A549 (cell line): ENCODE data around the gene ARL8B.

Experiments
- EP300 ChIP-seq, 2 experiments: fragments of >200 bp; sonication (Bioruptor Twin); formaldehyde crosslinking; IDR thresholded peaks; 2 replicates in 1 of 2; 3 replicates in 1 of 2; pipeline ENCODE4 v1.6.1; 2016 to 2017
- JUN ChIP-seq, 2 experiments: fragments of >200 bp; sonication (Bioruptor Twin); formaldehyde crosslinking; IDR thresholded peaks; 2 replicates in 1 of 2; 3 replicates in 1 of 2; pipeline ENCODE4 v1.6.1; 2016 to 2017
- JUNB ChIP-seq: fragments of >200 bp; sonication (Bioruptor Twin); formaldehyde crosslinking; IDR thresholded peaks from 2 replicates; pipeline ENCODE4 v1.6.1; 2016
- KDM1A ChIP-seq: fragments of 200-600 bp; sonication (generic); IDR thresholded peaks from 2 replicates; pipeline ENCODE4 v1.6.1; 2016; ENCODE audit warnings: low read depth, mild to moderate bottlenecking
- KDM5A ChIP-seq: fragments of 200-600 bp; sonication (generic); IDR thresholded peaks from 2 replicates; pipeline ENCODE4 v1.6.1; 2016; ENCODE audit warnings: antibody characterized with exemption, mild to moderate bottlenecking
- MAZ ChIP-seq: fragments of 150-350 bp; IDR thresholded peaks from 2 replicates; pipeline ENCODE4 v1.6.1; 2014; ENCODE audit warnings: antibody characterized with exemption, low read depth, low read length, borderline replicate concordance
- POLR2A ChIP-seq: IDR thresholded peaks from 2 replicates; pipeline ENCODE4 v1.6.1; 2012; ENCODE audit warnings: mild to moderate bottlenecking, low read length
- RAD21 ChIP-seq, 2 experiments: fragments of >200 bp in 1 of 2; sonication (Bioruptor Twin) in 1 of 2; formaldehyde crosslinking in 1 of 2; IDR thresholded peaks in 1 of 2; conservative IDR thresholded peaks in 1 of 2; 2 replicates in 1 of 2; 3 replicates in 1 of 2; pipeline ENCODE4 v1.6.1; 2012 to 2018; ENCODE audit warnings: inconsistent platforms in 1 of 2
- TFCP2L1 ChIP-seq: fragments of 250-450 bp; sonication (Bioruptor Pico); IDR thresholded peaks from 2 replicates; pipeline ENCODE4 v1.5.0; 2021; ENCODE audit warnings: mild to moderate bottlenecking
- ZFP36 ChIP-seq: fragments of 450-650 bp; IDR thresholded peaks from 2 replicates; pipeline ENCODE4 v1.6.1; 2014; ENCODE audit warnings: borderline replicate concordance; ENCODE audit not compliant: partially characterized antibody
- TF ChIP-seq, protein P1 (sequence below): fragments of >200 bp; sonication (Bioruptor Twin); formaldehyde crosslinking; IDR thresholded peaks from 3 replicates; pipeline ENCODE4 v1.5.1; 2016
- TF ChIP-seq, protein P2 (sequence below): fragments of 200-600 bp; sonication (generic); IDR thresholded peaks from 2 replicates; pipeline ENCODE4 v1.6.1; 2016; ENCODE audit warnings: antibody characterized with exemption, mild to moderate bottlenecking, moderate library complexity

DNA sequence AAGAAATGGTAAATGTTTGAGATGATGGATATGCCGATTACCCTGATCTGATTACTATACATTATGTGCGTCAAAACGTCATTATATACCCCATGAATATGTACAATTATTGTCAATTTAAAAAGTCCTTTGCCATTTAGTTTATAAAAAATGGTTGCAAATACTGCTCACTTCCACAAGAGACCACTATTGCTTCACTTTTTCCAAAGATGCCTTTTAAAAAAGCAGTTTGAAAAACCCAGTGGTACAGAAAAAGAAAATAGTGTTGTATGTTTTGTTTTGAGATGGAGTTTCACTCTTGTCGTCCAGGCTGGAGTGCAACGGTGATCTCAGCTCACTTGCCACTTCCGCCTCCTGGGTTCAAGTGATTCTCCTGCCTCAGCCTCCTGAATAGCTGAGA lies 104.7 kb downstream of the ARL8B start:
- TF ChIP-seq KDM5A (no peak), EP300 (IDR thresholded peaks at IDR 0.05) (no peak), MAZ (no peak), RAD21 (conservative IDR thresholded peaks at IDR 0.05 in 1 of 2, IDR thresholded peaks at IDR 0.05 in 1 of 2) (peak; percentile 68 to 73), JUNB (no peak), ZFP36 (no peak), POLR2A (no peak), TFCP2L1 (CRISPR knock-in tag) (no peak), KDM1A (no peak), JUN (IDR thresholded peaks at IDR 0.05) (no peak)
- TF ChIP-seq, protein P1, sequence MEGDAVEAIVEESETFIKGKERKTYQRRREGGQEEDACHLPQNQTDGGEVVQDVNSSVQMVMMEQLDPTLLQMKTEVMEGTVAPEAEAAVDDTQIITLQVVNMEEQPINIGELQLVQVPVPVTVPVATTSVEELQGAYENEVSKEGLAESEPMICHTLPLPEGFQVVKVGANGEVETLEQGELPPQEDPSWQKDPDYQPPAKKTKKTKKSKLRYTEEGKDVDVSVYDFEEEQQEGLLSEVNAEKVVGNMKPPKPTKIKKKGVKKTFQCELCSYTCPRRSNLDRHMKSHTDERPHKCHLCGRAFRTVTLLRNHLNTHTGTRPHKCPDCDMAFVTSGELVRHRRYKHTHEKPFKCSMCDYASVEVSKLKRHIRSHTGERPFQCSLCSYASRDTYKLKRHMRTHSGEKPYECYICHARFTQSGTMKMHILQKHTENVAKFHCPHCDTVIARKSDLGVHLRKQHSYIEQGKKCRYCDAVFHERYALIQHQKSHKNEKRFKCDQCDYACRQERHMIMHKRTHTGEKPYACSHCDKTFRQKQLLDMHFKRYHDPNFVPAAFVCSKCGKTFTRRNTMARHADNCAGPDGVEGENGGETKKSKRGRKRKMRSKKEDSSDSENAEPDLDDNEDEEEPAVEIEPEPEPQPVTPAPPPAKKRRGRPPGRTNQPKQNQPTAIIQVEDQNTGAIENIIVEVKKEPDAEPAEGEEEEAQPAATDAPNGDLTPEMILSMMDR: peak; percentile 56
- TF ChIP-seq, protein P2, sequence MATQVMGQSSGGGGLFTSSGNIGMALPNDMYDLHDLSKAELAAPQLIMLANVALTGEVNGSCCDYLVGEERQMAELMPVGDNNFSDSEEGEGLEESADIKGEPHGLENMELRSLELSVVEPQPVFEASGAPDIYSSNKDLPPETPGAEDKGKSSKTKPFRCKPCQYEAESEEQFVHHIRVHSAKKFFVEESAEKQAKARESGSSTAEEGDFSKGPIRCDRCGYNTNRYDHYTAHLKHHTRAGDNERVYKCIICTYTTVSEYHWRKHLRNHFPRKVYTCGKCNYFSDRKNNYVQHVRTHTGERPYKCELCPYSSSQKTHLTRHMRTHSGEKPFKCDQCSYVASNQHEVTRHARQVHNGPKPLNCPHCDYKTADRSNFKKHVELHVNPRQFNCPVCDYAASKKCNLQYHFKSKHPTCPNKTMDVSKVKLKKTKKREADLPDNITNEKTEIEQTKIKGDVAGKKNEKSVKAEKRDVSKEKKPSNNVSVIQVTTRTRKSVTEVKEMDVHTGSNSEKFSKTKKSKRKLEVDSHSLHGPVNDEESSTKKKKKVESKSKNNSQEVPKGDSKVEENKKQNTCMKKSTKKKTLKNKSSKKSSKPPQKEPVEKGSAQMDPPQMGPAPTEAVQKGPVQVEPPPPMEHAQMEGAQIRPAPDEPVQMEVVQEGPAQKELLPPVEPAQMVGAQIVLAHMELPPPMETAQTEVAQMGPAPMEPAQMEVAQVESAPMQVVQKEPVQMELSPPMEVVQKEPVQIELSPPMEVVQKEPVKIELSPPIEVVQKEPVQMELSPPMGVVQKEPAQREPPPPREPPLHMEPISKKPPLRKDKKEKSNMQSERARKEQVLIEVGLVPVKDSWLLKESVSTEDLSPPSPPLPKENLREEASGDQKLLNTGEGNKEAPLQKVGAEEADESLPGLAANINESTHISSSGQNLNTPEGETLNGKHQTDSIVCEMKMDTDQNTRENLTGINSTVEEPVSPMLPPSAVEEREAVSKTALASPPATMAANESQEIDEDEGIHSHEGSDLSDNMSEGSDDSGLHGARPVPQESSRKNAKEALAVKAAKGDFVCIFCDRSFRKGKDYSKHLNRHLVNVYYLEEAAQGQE: no peak
